Fibroblast of peridontal ligament (primary cell): ENCODE measurements around the gene MRPL21.

Experiments
- DNase-seq: peaks from one replicate; pipeline ENCODE4 v3.0.0-alpha.2; 2010; ENCODE audit errors: extremely low read depth

MRPL21 gene

DNA sequence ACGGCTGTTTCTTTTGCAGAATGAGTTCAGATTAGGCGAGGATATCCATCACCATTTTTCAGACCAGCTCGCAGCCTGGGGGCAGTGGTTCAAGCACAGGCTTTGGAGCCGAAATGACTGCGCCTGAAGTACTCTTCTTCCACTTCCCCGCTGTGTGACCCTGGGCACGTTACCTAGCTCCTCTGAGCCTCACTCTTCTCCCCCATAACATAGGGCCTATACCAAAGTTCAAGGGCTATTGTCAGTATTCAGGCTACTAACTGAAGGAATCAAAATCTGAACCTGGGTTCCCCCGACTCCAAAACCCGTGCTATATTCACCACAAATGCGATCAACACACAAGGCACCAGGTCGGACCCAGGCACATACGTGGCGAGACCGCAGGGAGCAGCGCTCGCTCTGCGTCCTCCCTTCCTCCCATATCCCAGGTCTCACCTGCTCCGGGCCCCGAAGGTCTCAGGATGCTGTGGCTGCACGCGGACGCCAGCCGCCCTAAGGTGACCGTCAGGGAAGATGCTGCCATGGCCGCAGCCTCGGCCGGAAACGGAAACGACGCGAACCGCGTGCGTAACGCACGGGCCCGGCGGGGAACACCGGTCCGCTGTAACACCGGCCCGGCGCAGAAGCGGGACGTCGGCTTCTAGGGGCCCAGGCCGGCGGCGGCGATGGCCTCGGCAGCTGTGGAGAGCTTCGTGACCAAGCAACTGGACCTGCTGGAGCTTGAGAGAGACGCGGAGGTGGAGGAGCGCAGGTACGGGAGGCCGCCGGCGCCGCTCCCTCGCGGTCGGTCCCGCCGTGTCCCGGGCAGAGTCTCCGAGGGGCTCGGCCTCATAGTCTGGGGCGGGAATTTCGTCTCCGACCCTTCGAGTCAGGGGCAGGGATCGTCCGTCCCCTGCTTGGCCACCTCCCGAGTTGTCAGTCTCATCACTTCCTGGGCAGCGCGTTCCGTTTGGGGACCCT, at the start of gene MRPL21, which contains the start of gene IGHMBP2:
Gene MRPL21, minus strand, starts transcription at position 545 of the 960 bp plus-strand sequence. Its CDS starts 22 bp downstream, at position 523.
Gene IGHMBP2, plus strand, starts transcription at position 604 of the 960 bp plus-strand sequence. Its CDS starts 62 bp downstream, at position 666.
- DNase-seq = peak; percentile 79

DNA sequence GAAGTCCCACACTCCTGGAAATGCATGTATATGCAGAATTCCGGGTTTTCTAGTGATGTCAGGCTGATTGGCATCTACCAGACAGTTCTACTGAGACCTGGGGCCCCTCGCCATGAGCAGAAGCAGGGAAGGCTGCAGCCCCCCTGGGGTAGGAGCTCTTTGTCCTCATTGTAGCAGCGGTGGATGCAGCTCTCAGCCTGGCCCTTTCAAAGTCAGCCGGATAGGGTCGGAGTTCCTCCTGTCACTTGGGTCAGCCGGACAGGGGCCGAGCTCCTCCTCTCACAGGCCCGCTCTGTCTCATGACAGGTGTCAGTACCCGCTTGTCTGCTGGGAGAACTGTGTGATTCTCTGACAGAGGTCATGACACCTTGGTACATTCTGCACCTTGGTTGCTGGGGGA, 47.1 kb upstream of the MRPL21 start:
- DNase-seq = no peak

DNA sequence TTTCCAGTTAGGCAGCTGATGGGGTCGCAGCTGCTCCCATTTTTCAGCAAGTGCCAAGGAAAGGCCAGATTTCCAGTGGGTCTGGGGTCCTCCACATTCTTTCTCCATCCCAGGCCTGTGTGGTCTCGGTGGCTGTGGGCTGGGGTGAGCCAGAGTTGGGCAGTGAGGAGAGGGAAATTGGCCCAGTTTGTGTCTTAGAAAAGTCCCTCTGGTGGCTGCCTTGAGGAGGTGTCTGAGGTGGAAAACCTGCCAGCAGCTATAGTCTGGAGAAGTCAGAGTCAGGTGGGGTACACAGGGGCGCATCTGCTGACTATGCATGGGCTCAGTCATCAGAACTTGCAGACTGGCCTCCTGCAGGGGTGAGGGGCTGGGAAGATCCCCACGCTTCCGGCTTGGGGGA, 46.6 kb upstream of the MRPL21 start:
- no peak for DNase-seq

DNA sequence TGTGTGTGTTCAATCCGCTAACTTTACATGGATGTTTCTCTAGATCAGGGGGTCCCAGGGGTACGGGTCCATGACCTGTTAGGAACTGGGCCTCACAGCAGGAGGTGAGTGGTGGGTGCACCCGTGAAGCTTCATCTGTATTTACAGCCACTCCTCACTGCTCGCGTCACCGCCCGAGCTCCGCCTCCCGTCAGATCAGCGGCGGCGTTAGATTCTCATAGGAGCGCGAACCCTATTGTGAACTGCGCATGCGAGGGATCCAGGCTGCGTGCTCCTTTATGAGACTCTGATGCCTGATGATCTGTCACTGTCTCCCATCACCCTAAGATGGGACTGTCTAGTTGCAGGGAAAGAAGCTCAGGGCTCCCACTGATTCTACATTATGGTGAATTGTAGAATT, 45.3 kb upstream of the MRPL21 start:
- no peak for DNase-seq

DNA sequence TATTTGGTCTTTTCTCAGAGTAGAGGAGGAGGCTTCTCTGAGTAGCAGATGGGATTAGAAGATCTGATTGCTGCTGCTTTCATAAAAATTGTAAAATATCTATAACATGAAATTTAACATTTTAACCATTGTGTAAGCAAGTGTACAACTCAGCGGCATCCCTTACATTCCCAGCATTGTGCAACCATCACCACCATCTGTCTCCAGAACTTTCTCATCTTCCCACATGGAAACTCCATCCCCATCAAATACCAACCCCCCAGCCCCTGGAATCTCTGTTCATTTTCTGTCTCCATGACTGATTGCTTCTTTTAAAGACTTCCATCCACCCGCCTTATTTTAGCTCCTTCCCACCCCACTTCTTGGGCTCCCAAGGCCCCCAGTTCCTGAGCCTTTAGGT, 44.9 kb upstream of the MRPL21 start:
- DNase-seq = peak; percentile 40

DNA sequence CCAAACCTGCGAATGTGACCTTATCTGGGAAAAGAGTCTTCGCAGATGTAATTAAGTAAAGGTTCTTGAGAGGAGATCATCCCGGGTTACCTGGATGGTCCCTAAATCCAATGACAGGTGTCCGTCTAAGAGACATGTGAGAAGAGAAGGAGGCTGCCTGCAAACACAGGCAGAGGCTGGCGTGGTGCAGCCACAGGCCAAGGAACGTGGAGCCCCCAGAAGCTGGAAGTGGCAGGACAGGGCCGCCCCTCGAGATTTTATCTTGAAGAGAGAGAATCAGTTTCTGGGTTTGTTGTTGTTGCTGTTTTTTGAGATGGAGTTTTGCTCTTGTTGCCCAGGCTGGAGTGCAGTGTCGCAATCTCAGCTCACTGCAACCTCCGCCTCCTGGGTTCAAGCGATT, 43.5 kb upstream of the MRPL21 start:
- DNase-seq = no peak

DNA sequence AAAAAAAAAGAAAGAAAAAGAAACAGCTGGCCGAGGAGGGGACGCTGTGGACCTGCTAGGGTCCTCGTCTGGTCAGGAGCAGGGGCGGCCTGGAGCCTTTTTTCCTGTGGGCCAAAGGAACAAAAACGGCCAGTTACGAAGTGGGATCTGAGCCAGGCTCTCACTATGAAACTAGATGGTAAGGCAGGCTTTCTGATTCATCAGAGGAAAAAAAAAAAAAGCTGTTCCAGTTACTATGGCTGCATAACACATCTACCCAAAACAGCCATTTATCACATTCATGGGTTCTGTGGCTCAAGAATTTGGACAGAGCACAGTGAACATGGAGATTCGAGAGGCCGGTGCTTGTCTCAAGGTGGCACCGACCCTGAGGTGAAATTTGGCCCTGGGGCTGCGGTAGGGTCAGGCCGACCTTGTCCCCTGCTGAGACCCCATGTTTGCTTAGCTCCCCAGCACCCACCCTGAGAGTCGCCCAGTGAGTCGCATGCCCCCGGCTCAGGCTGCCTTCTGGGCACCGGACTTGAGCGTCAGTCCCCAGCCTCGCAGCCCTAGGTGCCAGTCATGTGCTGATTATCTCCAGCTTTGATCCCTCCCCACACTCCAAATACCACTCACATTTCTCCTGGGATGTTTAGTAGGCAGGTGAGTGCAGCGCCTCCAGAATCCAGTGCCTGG, 42.9 kb upstream of the MRPL21 start:
- DNase-seq = peak; percentile 96

DNA sequence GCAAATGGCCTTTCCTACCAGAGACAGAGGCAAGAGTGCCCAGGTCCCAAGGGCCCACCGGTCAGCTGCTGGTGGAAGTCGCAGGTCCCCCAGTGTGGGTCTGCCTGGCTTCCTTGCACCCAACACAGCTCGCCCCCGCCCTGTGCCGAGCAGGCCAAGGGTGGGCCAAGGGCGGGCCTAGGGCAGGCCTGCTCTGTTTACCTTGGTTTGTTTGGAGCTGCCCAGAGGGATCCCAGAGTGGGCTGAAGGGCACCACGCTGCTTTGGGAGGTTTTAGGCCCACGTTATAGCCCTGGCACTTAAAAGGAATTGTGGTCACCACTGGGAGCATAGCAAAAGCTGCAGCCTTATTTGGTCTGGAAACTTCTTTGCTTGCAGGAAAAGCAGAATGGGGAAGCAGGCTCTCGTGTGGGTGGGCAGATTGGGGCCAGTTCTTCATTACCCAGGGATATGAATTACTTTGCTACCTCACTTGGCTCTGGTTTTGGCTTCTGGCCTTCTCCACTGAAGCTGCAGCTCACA, 39.2 kb upstream of the MRPL21 start:
- DNase-seq = peak; percentile 86

DNA sequence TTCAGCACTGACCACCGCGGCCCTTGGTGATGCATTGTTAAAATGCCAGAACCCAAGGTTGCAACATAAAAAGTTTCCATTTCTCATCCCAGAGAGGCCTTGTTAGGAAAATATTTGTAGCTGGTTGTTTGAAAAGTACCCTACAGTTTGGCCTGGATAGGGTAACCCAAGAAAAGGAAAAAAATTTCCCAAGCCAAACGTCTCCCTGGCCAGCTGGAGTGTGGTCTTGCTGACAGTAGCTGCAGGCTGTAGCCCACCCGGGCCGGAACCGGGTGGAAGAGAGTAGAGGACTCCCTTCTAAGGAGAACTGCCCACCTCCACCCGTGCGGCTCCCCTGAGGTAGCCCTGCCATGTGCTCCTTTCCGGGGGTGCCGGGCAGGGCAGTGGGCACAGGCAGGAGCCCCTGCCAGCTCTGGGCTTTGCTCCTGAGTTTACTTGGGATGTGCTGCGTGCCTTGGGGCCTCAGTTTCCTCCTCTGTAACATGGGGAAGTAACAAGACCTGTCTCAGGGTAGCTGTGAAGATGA, 38.5 kb upstream of the MRPL21 start:
- peak; percentile 70 for DNase-seq

DNA sequence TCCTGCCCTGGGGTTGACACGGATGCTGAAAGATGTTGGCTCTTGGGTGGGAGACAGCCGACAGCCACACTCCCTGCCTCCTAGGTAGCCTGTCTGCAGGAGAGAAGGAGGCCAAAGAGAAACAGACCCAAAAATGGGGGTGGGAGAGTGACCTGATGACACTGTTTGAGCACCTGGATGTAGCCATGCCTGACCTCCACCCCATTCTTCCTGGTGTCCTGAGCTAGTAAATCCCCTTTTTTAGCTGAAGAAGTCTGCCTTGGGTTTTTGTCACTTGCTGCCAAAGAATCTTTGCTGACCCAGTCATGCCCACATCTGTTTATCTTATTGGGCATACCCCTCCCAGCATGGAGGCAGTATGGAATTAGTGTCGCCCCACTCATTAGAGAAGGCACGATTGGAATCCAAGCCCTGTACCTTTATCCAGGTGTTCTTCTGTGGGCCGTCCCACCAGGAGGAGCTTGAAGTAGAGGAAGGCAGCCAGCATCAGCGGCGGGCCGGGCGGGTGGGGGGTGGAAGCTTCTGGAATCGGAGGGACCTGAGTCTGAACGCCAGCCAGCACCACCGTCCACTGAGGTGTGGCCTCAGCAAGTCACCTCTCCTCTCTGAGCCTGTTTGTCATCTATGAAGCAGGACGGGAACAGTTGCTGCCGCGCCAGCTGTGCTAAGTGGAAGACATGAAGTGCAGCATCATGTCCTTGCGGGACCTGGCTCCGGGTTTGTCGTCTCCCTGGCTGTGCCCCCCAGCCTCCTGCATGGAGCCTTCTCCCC, 37.9 kb upstream of the MRPL21 start:
- DNase-seq = no peak

DNA sequence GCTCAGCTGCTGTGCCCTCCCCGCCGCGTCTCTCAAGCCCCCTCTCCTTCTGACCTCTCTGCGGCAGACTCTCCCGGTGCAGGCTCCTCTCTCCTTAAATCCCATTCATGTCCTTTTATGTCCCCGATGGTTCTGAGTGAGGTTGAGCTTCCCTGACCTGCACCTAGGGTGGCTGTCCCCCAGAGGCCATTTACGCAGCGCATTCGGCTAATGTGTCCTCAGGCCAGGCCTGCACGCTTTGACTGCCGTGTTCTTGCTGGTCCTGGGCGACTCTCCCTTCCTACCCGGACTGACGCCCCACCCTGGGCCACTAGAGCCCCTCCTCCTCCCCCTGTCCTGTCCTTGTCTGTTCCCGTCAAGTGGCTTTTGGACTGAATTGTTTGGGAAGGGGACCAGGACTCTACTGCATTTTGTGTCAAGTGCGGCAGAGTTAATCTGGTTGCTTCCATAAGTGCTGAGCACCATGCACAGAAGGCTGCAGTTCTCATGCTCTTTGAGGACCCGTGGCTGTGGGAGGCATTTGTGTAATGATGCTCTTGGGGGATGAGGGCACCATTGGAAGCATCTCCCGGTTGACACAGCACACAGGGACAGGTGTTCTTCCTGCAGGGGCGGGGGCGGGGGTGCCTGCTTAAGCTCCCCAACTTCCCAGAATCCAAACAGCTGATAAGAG, 37.2 kb upstream of the MRPL21 start:
- DNase-seq = no peak

DNA sequence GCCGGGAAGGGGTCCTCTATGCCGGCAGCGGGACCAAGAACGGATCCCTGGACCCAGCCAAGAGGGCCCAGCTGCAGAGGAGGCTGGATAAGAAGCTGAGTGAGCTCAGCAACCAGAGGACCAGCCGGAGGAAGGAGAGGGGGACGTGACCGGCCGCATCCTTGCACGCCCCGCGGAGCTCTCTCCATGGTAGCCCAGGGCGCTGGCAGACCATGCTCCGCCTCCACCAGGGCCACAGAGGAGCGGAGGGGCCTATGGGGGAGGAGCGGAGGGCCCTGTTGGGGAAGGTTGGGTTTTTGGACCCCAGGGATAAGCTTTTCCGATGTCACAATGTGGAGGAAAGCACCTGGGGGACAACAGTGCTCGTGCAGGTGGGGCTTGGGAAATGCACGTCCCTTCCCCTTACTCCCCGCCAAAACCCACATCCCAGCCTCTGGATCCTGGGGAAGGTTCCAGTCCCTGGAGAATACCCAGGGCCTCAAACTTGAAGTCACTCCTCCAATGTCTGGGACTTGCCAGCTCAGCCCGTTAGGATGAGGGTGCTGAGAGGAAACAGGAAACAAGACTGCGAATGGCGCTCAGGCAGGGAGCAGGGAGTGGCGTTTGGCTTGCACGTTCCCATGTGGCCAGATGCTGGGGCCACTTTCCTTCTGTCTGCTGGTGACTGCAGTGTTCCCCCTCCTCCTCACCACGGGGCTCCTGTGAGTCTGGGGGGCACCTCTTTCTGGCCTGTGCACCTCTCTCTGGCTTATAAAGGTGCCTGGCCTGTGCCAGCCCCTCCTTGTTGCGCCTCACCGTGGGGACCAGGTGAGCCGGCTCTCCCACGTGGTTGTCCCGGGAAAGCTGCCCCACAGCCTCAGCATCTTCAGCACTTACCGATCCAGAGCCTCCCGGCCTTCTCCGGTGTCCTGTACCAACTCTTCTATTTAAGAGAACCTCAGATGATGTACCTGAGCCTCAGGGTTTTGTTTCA, 36.2 kb upstream of the MRPL21 start:
- no peak for DNase-seq

DNA sequence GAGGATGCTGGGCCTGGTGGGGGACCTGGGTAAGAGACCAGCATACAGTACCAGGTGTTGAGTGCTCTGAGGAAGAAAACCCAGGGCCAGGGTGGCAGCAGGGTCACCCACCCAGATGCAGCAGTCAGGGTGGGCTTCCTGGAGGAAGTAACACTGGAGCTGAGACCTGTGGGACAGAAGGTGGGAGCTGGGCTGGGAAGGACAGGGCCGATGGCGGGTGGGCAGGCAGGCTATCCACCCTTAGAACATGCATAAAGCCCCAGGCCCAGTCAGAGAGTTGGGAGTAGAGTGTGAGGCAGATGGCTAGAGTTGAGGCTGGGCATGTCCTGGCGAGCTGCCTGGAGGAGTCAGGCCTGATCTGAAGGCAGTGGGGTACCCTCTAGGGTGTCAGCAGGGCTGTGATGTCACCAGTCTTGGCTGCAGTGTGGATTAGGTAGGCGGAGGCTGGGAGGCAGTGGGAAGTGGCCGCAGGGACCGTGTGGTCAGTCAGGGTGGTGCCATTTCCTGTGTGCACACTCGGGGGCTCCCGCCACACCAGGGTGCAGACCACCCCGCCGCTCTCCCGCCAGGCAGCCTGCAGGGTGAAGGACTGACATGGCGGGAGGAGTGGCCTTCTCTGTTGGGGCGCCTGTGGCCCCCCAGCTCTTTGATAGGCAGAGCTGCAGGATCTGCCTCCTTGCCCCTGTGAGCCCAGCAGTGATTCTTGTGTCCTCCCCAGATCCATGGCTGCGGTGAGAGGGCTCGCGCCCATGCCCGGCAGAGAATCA, 35.4 kb upstream of the MRPL21 start:
- no peak for DNase-seq

DNA sequence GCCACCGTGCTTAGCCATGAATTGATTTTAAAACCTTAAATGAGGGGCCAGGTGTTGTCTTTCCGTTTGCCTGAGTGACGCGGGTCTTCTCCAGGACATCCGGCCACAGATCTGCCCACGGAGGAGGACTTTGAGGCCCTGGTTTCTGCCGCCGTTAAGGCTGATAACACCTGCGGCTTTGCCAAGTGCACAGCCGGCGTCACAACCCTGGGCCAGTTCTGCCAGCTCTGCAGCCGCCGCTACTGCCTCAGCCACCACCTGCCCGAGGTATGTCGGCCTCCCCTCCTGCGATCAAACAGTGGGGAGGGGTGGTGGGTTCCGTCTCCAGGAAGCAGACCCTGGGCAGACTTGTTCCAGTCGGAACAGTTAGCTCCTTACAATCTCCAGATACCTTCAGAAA, 34.5 kb upstream of the MRPL21 start:
- DNase-seq = no peak

DNA sequence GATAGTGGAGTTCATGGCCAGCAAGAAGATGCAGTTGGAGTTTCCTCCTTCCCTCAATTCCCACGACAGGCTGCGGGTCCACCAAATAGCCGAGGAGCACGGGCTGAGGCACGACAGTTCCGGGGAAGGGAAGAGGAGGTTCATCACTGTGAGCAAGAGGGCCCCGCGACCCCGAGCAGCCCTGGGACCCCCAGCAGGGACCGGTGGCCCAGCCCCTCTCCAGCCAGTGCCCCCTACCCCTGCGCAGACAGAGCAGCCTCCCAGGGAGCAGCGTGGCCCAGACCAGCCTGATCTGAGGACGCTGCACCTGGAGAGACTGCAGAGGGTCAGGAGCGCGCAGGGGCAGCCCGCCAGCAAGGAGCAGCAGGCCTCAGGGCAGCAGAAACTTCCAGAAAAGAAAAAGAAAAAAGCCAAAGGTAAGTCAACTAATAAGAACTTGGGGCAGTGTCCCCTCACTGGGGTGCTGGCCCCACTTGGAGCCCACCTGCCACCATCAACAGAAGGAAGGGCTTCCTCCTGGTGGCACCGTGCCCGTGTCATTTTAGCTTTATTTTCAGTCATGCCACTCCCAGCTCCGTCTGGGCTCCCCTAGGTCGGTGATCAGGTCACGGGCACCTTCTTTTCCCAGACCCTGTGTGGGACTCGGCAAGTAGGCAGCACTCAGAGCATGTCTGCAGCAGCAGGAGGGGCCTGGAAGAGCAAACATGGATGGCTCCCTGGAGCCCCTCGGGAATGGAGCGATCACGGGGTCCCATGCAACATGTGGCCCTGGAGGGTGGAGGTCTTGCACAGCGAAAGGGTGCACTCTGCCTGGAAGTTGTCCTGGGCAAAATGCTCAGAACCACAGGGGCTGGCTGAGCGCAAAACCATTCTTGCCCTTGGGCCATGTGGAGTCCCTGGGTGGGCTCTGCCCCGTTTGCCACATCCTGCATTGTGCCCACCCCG, 33.3 kb upstream of the MRPL21 start:
- no peak for DNase-seq

DNA sequence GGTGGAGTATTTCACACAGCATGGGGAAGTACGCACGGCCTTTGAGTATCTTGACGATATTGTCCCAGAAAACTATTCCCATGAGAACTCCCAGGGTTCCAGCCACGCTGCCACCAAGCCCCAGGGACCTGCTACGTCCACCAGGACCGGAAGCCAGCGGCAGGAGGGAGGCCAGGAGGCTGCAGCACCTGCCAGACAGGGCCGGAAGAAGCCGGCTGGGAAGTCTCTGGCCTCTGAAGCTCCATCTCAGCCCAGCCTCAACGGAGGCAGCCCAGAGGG, 32.7 kb upstream of the MRPL21 start:
- DNase-seq = no peak

DNA sequence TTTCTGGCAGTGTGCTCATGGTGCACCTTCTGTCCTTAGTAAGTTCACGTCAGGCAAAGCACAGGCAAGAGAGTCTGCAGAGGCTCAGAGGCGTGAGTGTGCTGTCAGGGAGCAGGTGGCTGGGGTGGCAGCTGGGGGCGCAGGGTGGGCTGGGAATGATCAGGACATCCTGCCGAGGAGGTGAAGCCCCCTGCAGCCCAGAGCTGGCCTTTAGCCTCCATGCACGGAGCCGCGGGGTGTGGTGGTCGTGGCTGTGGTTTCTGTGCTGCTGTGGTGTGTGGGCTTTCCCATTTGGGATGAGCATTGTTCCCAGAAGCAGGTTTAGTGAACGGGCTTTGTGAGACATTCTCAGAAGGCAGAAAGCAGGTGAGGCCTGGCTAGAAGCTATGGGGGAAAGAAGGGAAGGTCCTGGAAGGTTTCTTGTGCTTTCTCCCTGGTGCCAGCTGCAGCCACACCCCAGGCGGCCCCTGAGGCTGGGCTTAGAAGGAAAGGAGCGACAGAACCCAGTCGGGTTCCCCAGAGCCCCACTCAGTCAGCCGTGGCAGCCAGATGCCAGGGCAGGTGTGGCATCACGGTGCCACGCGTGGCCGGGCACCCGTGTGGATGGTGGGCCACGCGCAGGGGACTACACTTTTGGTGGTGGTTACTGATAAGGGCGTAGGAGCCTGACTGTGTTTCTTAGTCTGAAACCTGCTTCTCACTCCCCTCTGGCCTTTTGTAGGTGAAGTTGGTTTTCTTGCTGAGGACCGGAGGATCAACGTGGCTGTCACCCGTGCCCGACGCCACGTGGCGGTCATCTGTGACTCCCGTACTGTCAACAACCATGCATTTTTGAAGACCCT, 32.1 kb upstream of the MRPL21 start:
- DNase-seq = no peak
